DND-41 (cell line): ENCODE data around the gene AFAP1.

Source experiments
- ATAC-seq: fragments of 200-7000 bp; cut with Tn5 transposase; 3 replicates; pipeline ENCODE4 v1.9.1; 2021; ENCODE audit warnings: low read depth; ENCODE audit not compliant: insufficient read depth
- DNase-seq: peaks from one replicate; pipeline ENCODE4 v3.0.0-alpha.2; 2020
- H2AFZ ChIP-seq: 2 replicates; pipeline ENCODE4 v1.6.0; 2012; ENCODE audit warnings: low read depth, low read length
- H3K27ac ChIP-seq: 2 replicates; pipeline ENCODE4 v1.5.1; 2012; ENCODE audit warnings: low read length, inconsistent platforms
- H3K27me3 ChIP-seq: fragments of 200-600 bp; sonication (generic); 2 replicates; pipeline ENCODE4 v1.6.0; 2012; ENCODE audit warnings: low read length, mild to moderate bottlenecking, inconsistent platforms; ENCODE audit not compliant: insufficient read depth, poor library complexity
- H3K36me3 ChIP-seq: 2 replicates; pipeline ENCODE4 v1.5.1; 2012; ENCODE audit warnings: low read length, inconsistent platforms; ENCODE audit not compliant: insufficient read depth
- H3K4me1 ChIP-seq: 2 replicates; pipeline ENCODE4 v1.5.1; 2012; ENCODE audit warnings: mild to moderate bottlenecking, low read length; ENCODE audit not compliant: insufficient read depth
- H3K4me2 ChIP-seq: 2 replicates; pipeline ENCODE4 v1.6.0; 2012; ENCODE audit warnings: mild to moderate bottlenecking, moderate library complexity, low read length, inconsistent platforms; ENCODE audit not compliant: insufficient read depth
- H3K4me3 ChIP-seq, 2 experiments: fragments of 200-600 bp in 1 of 2; shearing (Covaris generic) in 1 of 2; 2 replicates each; pipeline ENCODE4 v1.5.1; 2012 to 2016; ENCODE audit warnings: inconsistent platforms in 2 of 2, low read length in 2 of 2, mild to moderate bottlenecking in 2 of 2, low read depth in 1 of 2, moderate library complexity in 1 of 2
- H3K79me2 ChIP-seq: 2 replicates; pipeline ENCODE4 v1.6.0; 2012; ENCODE audit warnings: low read length, inconsistent platforms; ENCODE audit not compliant: insufficient read depth
- H3K9ac ChIP-seq: 2 replicates; pipeline ENCODE4 v1.6.0; 2012; ENCODE audit warnings: low read depth, mild to moderate bottlenecking, inconsistent platforms, low read length, moderate library complexity
- H3K9me3 ChIP-seq: 2 replicates; pipeline ENCODE4 v1.5.1; 2012; ENCODE audit warnings: low read length, moderate library complexity, mild to moderate bottlenecking, inconsistent platforms; ENCODE audit not compliant: insufficient read depth, severe bottlenecking
- H4K20me1 ChIP-seq: 2 replicates; pipeline ENCODE4 v1.6.0; 2012; ENCODE audit warnings: low read length; ENCODE audit not compliant: insufficient read depth
- EZH2 ChIP-seq: IDR thresholded peaks from 3 replicates; pipeline ENCODE4 v1.6.1; 2012; ENCODE audit warnings: borderline replicate concordance, low read depth, mild to moderate bottlenecking, moderate library complexity, low read length, inconsistent platforms; ENCODE audit not compliant: severe bottlenecking
- TF ChIP-seq, protein P1 (sequence below): IDR thresholded peaks from 2 replicates; pipeline ENCODE4 v1.5.1; 2012; ENCODE audit warnings: borderline replicate concordance, low read length, moderate library complexity, mild to moderate bottlenecking; ENCODE audit not compliant: poor library complexity, severe bottlenecking; ENCODE audit errors: extremely low read depth

The AFAP1 gene

DNA sequence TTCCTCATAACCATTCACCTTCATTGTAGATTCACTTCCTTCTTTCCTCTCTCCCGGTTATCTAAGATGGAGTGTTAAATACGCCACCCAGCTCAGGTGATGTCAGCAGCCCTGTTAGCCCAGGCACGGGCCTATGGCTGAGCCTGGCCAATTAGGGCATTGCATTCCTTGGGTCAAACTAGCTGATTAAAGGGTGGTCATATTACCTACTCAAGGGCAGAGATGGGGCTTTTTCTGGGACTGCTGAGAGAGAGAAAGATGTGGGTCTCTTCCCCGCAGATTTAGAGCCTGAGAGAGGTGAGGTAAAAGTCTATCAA is 39.9 kb upstream of the AFAP1 start:
- TF ChIP-seq, protein P1, sequence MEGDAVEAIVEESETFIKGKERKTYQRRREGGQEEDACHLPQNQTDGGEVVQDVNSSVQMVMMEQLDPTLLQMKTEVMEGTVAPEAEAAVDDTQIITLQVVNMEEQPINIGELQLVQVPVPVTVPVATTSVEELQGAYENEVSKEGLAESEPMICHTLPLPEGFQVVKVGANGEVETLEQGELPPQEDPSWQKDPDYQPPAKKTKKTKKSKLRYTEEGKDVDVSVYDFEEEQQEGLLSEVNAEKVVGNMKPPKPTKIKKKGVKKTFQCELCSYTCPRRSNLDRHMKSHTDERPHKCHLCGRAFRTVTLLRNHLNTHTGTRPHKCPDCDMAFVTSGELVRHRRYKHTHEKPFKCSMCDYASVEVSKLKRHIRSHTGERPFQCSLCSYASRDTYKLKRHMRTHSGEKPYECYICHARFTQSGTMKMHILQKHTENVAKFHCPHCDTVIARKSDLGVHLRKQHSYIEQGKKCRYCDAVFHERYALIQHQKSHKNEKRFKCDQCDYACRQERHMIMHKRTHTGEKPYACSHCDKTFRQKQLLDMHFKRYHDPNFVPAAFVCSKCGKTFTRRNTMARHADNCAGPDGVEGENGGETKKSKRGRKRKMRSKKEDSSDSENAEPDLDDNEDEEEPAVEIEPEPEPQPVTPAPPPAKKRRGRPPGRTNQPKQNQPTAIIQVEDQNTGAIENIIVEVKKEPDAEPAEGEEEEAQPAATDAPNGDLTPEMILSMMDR, result no peak
- no peak for TF ChIP-seq EZH2
- H4K20me1 ChIP-seq, result 0 out of 2 replicates have a peak, but pooled peaks cover 2% of the 10 kb centered on the region
- no peaks in the 10 kb centered on the region for H3K36me3 ChIP-seq
- H3K9me3 ChIP-seq, result no peaks in the 10 kb centered on the region
- DNase-seq, result no peak
- H2AFZ ChIP-seq, result no peak overlapping the region
- no peaks in the 10 kb centered on the region for H3K79me2 ChIP-seq
- peaks cover 18% of the 10 kb centered on the region for H3K27me3 ChIP-seq
- no peak overlapping the region for H3K27ac ChIP-seq
- H3K4me1 ChIP-seq, result no peaks in the 10 kb centered on the region
- no peak overlapping the region for H3K4me3 ChIP-seq
- no peak overlapping the region for H3K4me2 ChIP-seq
- no peak for ATAC-seq
- H3K9ac ChIP-seq, result no peak overlapping the region

- no peaks in the 10 kb centered on the region for H3K9me3 ChIP-seq
- DNase-seq (no peak), ATAC-seq (no peak)
- H3K4me1 ChIP-seq, result no peaks in the 10 kb centered on the region
- H3K4me2 ChIP-seq, result no peak overlapping the region
- peaks cover 18% of the 10 kb centered on the region for H3K27me3 ChIP-seq
- no peaks in the 10 kb centered on the region for H3K79me2 ChIP-seq
- H3K4me3 ChIP-seq, result no peak overlapping the region
- H3K27ac ChIP-seq, result no peak overlapping the region
- H4K20me1 ChIP-seq, result 0 out of 2 replicates have a peak, but pooled peaks cover 2% of the 10 kb centered on the region
- no peaks in the 10 kb centered on the region for H3K36me3 ChIP-seq
- no peak overlapping the region for H3K9ac ChIP-seq
- H2AFZ ChIP-seq, result no peak overlapping the region
- TF ChIP-seq, protein P1, result no peak
- TF ChIP-seq EZH2, result no peak
Observed at GRCh38 chr4:7978907-7979651, 39.4 kb upstream of the AFAP1 start.

- Histone ChIP-seq H4K20me1 (0 out of 2 replicates have a peak, but pooled peaks cover 2% of the 10 kb centered on the region), H3K9ac (no peak overlapping the region), H3K27ac (no peak overlapping the region), H3K4me1 (no peaks in the 10 kb centered on the region), H3K4me2 (no peak overlapping the region), H3K36me3 (no peaks in the 10 kb centered on the region), H3K9me3 (no peaks in the 10 kb centered on the region), H2AFZ (no peak overlapping the region), H3K79me2 (no peaks in the 10 kb centered on the region), H3K4me3 (no peak overlapping the region), H3K27me3 (peaks cover 18% of the 10 kb centered on the region)
- TF ChIP-seq, protein P1, result no peak
- no peak for TF ChIP-seq EZH2
- DNase-seq (no peak), ATAC-seq (no peak)
Observed at GRCh38 chr4:7978489-7978888, 38.8 kb upstream of the AFAP1 start.

DNA sequence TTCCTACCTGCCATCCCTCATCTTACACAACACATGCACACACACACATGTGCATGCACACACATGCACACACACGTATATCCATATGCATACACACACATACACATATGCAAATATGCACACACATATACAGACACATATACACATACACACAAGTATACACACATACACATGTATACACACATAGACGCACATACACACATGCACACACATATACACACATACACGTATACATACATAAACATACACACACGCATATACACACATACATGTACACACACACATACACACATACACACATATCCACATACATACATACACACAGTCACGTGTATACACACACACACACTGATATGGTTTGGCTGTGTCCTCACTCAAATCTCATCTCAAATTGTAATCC is 37.0 kb upstream of the AFAP1 start:
- ATAC-seq, result no peak
- H3K79me2 ChIP-seq, result no peaks in the 10 kb centered on the region
- no peaks in the 10 kb centered on the region for H4K20me1 ChIP-seq
- no peak for TF ChIP-seq EZH2
- TF ChIP-seq, protein P1, result no peak
- no peaks in the 10 kb centered on the region for H3K9me3 ChIP-seq
- H3K4me3 ChIP-seq, result no peak overlapping the region
- H3K4me1 ChIP-seq, result no peaks in the 10 kb centered on the region
- DNase-seq, result no peak
- H3K36me3 ChIP-seq, result no peaks in the 10 kb centered on the region
- H2AFZ ChIP-seq, result no peak overlapping the region
- H3K27me3 ChIP-seq, result peaks cover 18% of the 10 kb centered on the region
- H3K4me2 ChIP-seq, result no peak overlapping the region
- H3K9ac ChIP-seq, result no peak overlapping the region
- no peak overlapping the region for H3K27ac ChIP-seq
